Activated effector memory CD4-positive, alpha-beta T cell treated with Interleukin-2 at 50 U/mL for 16 hours (primary cell): ENCODE data around the gene DBT.
"Not testable (repeated sequence)": the region's sequence is repeated elsewhere in the genome, so short reads cannot be mapped to it uniquely, and the experiment has no call there.

ENCODE experiments used
- DNase-seq: peaks from one replicate; pipeline ENCODE4 v3.0.0-alpha.2; 2020

Gene DBT

GRCh38 chr1:100250264-100250663 is 630 bp upstream of the DBT start:
- DNase-seq = no peak

GRCh38 chr1:100249155-100249536 is 488 bp downstream of the DBT start:
- no peak for DNase-seq

GRCh38 chr1:100246738-100247137 is 2.9 kb downstream of the DBT start:
- no peak for DNase-seq

DNA sequence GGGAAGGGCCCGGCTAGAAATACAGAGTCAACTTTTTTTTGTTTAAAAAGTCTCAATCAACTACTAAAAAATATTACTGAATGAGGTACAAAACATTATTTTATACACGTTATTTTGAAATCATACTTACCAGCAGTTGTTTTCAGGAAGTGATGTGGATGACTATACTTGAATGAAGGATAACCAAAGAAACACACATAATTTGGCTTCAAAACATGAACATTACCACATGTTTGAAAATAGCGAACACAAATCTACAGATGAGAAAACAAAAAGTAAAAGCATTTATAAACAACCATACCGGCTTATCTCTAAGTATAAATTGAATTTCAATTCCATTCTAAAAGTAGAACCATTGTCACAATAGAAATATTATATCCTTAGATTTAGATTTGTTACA is 9.0 kb downstream of the DBT start:
- DNase-seq = no peak

DNA sequence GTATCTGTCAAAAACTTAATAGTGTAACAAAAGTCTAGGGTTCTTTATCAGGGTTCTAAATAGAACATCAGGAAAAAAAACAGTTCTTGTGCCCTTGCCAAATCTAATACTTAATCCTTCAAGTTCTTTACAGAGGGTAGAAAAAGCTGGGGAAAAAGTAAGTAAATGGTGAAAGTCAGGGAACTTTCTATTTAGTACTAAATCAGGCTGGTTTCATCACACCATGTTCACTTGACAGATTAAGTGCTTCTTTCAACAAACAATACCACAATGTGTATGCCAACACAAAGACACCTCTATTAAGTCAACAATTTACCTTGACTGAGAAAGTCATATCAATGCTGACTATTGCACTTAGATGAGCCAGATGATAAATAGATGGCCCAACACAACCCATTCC is 9.7 kb downstream of the DBT start:
- DNase-seq = no peak

DNA sequence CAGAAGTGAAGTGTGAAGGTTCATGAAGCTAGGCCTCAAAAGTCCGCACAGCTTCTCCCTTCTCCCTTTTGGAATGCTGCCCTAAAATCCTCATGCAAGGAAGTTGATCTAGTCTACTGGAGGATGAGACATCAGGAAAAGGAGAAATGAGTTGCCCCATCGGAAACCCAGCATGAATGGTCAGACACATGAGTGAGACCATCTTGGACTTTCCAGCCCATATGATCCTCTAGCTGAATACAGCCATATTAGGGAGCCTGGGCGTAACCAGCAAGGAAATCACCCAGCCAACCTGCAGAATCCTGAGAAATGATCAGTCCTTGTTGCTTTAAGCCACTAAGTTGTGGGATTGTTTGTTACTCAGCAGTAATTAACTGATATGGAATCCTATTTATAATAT is 12.5 kb downstream of the DBT start:
- DNase-seq = no peak

- DNase-seq = no peak
Observed at GRCh38 chr1:100234432-100234831, 15.2 kb downstream of the DBT start.

DNA sequence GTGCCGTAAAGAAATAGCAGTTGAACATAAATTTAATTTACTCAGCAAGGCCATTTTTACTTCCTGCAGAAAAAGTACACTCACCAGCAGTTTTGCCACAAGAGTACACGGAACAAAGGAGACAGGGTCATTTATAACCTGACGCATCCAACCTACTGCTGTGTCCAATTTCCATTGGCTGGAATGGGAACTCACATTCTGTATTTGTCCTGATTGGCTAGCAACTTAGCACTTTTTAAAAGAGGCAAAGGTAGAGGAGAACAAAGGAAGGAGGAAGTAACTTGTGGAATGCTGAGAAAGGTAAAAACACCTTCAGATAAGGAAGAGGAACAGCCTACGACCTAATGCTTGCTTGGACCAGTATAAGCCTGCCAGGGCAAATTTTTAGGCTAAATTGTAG is 16.1 kb downstream of the DBT start:
- not testable (repeated sequence) for DNase-seq

DNA sequence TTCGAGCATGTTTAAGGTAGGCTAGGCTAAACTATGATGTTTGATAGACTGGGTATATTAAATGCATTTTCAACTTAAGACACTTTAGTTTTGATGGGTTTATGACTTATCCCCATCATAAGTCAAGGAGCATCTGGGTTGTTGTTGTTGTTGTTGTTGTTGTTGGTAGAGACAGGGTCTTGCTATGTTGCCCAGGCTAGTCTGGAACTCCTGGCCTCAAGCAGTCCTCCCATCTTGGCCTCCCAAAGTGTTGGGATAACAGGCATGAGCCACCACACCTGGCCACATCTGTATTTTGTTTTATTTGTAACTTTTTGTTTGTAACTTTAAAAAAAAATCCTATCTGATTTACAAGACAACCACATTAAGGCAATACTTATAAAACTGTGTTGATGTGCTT is 17.5 kb downstream of the DBT start:
- DNase-seq = no peak

- no peak for DNase-seq
Observed at GRCh38 chr1:100231721-100232120, 17.9 kb downstream of the DBT start.

- no peak for DNase-seq
Observed at GRCh38 chr1:100230765-100231164, 18.9 kb downstream of the DBT start.

DNA sequence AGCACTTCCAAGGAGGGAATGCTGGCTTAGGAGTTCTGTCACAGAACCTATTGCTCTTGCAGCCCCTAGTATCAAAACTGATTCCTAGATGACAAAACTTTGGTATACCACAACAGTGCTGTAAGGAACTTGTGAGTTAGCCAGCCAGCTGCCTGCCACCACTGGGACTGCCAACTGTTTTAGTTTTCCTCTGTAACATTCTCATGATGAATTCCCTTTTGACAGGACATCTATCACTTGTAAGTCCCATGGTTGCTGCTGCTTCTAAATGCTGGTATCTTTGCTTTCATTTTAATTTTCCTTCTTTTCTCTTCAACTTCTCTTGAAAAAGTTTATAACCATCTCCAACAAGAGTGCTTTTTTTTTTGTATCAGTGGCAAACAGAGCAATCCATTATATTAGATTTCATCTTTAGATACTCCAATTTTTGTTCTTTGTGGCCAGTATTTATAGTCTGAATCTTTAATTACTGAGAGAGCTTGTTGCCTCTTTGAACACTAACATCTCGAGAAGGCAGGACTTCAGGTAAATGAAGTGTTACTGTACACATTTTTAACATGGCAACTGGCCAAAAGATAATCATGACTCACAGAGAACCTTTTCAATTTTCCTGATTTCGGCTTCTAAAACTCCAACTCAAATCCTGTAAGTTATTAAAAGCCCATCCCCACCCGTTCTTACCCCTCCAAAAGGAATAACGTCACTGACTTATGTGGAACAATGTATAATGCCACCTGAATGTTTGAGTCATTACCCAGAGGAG is 19.8 kb downstream of the DBT start:
- no peak for DNase-seq

DNA sequence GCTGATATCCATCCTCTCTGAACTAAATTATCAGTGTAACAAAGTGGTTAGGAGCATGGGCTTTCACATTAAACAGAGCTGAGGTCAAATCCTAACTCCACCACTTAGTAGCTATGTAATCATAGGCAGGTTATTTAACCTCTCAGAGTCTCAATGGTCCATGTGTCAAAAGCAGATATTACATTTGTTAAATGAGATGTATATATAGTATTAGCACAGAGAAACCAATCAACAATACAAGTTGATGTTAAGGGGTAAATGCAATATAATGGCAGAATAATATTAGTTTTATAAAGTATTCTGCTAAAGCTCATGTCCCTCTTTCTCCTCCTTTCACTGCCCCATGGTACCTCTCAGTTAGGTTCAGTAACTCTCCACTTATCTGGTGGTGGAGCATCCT is 27.2 kb downstream of the DBT start:
- DNase-seq = no peak

DNA sequence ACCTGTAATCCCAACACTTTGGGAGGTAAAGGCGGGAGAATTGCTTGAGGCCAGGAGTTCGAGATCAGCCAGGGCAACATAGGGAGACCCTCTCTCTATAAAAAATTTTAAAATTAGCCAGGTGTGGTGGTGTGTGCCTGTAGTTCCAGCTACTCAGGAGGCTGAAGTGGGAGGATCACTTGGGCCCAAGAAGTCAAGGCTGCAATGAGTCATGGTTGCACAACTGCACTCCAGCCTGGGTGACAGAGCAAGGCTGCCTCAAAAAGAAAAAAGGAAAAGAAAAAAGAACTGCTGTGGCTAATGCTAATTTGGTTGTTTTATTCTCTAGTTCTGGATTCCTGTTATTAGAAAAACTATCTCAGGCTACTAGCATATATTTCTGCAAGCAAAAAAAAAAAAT is 29.8 kb downstream of the DBT start:
- no peak for DNase-seq

GRCh38 chr1:100219457-100219856 is 30.2 kb downstream of the DBT start:
- no peak for DNase-seq

DNA sequence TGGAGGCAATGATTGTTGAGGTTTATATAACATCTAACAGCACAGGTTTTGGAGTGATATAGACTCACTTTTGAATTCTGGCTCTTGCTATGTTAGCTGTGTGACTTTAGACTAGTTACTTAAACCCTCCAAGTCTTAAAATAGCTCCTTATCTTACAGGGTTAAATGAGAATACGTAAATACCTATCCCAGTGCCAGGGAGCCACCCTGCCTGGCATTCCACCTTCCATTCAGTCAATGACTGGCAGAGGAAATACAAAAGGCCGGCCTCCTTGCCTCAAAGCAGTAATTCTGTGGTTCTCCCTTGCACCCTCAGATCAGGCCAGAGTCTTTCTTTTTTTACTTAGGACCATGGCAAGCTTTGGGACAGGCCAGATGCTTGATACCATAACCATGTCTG is 31.8 kb downstream of the DBT start:
- no peak for DNase-seq

GRCh38 chr1:100215101-100215500 is 34.5 kb downstream of the DBT start:
- no peak for DNase-seq

- DNase-seq = no peak
Observed at GRCh38 chr1:100213141-100213540, 36.5 kb downstream of the DBT start.

- DNase-seq = no peak
Observed at GRCh38 chr1:100206301-100206700, 43.3 kb downstream of the DBT start.

GRCh38 chr1:100205593-100205992 is 44.0 kb downstream of the DBT start:
- not testable (repeated sequence) for DNase-seq

DNA sequence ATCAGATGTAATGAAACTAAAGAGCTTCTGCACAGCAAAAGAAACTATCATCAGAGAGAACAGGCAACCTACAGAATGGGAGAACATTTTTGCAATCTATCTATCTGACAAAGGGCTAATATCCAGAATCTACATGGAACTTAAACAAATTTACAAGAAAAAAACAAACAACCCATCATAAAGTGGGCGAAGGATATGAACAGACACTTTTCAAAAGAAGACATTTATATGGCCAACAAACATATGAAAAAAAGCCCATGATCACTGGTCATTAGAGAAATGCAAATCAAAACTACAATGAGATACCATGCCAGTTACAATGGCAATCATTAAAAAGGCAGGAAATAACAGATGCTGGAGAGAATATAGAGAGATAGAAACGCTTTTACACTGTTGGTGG is 44.5 kb downstream of the DBT start:
- not testable (repeated sequence) for DNase-seq

GRCh38 chr1:100202703-100203102 is 46.9 kb downstream of the DBT start:
- not testable (repeated sequence) for DNase-seq

DNA sequence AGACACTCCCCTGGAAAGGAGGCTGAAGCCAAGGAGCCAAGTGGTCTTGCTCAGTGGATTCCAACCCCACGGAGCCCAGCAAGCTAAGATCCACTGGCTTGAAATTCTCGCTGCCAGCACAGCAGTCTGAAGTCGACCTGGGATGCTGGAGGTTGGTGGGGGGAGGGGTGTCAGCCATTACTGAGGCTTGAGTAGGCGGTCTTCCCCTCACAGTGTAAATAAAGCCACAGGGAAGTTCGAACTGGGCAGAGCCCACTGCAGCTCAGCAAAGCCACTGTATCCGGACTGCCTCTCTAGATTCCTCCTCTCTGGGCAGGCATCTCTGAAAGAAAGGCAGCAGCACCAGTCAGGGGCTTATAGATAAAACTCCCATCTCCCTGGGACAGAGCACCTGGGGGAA is 49.6 kb downstream of the DBT start:
- not testable (repeated sequence) for DNase-seq

DNA sequence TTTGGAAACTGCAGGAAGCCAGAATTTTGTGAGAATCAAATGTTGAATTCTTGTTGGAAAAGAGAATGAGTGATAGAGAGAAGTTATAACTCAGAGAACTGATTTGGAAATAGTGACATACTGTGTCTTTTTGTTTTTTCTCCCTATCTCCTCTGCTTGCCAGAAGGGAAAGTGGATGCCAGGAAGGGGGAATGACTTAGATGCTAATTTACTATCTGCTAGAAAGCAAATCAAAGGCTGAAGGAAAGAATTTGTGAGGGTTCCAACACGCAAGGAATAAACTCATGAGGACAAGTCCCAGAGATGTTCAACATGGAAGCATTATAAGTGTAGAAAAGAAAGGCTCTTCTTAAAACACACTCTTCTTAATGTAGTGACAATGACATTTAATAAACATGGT is 51.0 kb downstream of the DBT start:
- no peak for DNase-seq

GRCh38 chr1:100188617-100189016 is 61.0 kb downstream of the DBT start:
- DNase-seq = no peak
